Stimulated activated CD8-positive, alpha-beta memory T cell treated with anti-CD3 and anti-CD28 coated beads, Interleukin-4, amount 100 ng/mL, for 1 hour (primary cell): ENCODE measurements around the gene CTDP1.

Experiments used
- DNase-seq, 2 donors: peaks; one replicate each; pipeline ENCODE4 v3.0.0-alpha.2; 2020; ENCODE audit warnings: low read depth in 2 of 2, low spot score in 1 of 2

The CTDP1 gene

DNA sequence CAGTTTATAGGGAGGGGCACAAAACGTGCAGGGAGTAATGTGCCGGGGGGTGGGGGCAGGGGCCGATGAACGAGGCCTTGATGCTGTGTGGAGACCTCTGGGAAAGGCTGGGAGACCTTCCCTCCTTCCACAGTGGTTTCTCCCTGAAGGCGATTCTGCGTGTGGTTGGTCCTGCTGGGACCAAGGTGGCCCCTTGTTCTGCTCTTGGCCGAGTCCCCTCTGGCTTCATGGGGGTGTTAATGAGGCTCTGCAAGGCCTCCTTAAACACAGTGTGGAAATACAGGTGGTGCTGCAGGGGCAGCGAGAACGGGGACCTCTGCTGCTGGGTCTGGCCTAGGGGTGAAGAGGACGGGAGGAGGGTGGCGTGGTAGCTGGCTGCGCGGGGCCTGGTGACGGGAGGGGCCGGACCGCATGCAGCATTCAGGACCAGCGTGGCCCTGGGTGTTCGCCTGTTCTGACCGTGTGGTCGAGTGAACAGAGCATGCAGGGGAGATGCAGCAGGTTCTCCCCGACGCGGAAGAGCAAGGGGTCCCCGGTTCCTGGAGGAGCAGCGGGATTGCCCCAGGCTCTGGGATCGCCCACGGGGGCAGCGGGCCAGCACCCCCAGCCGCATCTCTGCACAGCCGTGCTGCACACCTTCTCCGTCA lies 76.0 kb downstream of the CTDP1 start:
- DNase-seq = no peak

DNA sequence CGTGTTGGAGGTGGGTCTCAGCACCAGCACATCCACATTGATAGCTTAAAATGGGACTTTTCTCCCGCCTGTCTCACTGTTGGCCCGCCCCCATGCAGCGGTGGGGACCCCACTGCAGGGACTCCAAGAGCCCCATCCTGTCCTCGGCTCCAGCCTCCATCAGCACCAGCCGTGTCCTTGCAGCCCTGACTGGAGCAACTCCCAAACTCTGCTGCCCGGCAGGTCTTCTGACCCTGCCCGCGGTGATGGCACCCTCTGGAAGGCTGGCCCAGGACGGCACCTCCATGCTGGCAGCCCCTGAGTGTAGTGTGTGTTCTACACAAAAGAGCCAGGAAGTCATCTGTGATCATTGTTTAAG lies 76.5 kb downstream of the CTDP1 start:
- DNase-seq = no peak

DNA sequence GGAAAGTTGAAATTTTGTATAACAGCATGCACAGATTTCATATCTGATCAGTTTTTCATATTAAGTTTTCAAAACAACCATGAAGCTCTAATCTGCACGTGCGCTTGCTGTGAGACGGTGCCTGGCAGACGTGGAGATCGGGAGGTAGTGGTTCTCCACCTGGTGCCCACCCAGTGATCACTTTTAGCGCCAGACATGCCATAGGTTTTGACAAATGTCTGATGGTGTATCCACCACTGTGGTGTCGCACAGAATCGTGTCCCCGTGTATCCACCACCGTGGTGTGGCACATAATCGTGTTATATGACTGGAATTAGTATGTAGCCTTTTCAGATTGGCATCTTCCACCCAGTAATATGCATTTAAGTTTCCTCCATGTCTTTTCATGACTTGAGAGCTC lies 77.2 kb downstream of the CTDP1 start:
- no peak for DNase-seq

DNA sequence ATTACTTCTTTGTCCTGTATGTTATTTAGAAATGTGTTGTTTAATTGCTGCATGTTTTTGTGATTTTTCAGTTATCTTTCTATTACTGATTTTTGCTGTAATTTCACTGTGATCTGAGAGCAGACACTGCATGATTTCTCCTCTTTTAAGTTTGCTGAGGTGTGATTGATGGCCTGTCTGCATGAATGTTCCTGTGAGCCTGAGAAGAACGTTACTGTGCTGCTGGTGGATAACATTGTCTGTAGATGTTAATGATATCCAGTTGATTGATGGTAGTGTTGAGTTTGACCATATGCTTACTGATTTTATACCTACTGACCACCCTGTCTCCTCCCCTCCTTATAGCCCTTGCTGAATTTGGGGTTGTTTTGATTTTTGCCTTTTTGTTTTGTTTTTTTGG lies 80.7 kb downstream of the CTDP1 start:
- DNase-seq = no peak

DNA sequence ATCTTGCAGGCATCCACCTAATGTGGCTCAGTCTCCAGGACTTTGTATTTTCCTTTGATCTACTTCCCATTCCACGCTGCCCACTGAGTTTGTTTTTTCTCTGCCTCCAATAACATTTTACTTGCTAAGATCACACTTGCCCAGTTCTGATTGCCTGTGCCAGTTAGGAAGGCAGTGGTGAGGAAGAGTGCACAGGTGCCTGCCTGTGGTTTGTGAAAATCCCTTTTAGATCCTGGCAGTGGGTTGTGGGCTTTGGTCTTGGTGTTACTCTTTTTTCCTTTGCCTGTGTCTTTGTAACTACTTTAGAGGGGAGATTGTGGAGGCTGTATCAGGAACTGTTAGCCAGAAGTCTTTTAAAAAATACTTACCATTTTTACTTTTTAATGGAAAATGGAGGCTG lies 81.3 kb downstream of the CTDP1 start:
- no peak for DNase-seq

DNA sequence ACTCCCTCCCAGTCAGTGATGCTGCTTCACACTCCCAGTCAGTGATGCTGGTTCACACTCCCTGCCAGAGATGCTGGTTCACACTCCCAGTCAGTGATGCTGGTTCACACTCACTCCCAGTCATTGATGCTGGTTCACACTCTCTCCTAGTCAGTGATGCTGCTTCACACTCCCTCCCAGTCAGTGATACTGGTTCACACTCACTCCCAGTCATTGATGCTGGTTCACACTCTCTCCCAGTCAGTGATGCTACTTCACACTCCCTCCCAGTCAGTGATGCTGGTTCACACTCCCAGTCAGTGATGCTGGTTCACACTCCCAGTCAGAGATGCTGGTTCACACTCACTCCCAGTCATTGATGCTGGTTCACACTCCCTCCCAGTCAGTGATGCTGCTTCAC lies 83.8 kb downstream of the CTDP1 start:
- no peak for DNase-seq

DNA sequence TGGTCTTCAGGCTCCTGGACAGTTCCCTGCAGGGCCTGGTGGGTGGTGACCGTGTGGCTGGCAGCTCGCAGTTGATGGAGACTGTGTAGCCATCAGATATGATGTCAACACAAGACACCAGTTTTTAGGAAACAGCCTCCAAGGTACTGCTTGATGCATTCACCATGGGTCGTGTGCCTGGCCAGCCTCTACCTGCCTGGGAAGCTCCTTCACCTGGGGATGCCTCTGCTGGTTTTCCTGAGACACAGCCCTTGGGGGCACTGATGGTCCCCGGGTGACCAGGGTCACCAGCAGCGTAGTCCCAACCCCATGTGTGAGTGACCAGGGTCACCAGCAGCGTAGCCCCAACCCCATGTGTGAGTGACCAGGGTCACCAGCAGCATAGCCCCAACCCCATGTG lies 84.5 kb downstream of the CTDP1 start:
- DNase-seq = no peak

DNA sequence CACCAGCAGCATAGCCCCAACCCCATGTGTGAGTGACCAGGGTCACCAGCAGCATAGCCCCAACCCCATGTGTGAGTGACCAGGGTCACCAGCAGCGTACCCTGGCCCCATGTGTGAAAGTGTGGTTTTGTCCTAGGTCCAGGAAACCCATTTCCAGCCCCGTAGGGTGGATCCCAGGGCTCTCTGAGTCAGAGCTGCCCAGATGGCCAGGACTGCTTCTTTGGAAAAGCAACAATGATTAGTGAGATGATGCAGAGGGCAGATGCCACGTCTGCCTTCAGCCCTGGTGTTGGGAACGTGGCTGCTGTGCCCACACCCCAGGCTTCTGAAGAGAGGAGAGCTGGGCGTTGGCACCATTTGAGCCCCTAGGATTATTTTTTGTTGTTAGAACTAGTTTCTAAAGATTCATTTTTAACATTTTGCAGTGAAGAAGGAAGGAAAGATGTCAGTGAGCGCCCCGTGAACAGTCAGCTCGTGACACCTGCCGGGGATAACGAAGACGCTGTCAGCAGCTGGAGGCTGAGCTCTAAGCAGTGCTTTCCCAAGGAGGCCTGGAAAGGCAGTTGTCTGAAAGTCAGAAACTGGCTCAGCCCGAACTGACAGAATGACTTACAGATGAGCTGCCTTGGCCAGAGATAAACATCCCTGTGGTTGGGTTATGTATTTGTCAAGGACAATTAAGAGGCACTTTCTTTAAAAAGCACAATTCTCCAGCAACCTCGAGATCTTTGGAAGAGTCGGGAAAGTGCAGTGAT lies 86.1 kb downstream of the CTDP1 start:
- no peak for DNase-seq

DNA sequence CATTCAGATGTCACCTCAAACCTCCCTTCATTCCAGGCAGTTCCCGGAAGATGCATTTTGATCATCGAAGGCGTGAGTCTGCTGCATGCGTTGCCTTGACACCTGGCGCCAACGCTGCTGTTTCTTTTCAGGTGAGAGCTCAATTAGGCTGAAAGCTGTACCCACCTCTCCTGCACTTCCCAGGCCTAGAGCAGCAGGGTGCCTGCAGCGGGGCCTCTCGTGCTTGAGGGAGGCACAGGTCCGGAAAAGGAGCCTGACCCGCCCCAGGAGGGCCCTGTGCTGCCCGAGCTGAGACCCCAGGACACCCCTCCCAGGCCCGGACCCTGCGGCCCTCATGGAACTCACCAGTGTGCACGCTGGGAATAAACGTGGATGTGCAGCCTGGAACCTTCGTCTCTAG lies 86.7 kb downstream of the CTDP1 start:
- DNase-seq = no peak

DNA sequence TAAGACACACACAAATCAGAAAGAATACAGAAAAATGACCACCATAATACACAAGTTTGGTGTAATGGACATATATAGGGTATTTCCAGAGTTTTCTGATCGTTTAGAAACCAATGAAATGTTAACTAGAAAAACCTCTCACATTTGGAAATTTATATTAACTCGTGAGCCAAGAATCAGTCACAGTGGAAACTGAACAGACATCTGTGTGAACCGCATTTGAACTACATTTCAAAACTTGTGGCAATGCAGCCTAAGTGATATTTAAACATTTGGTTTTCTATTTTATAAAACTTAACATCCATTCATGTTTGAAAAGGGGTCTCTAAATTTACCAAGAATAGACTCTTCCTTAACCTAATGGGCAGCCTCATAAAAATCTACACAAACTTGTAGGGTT lies 89.1 kb downstream of the CTDP1 start:
- DNase-seq = no peak

DNA sequence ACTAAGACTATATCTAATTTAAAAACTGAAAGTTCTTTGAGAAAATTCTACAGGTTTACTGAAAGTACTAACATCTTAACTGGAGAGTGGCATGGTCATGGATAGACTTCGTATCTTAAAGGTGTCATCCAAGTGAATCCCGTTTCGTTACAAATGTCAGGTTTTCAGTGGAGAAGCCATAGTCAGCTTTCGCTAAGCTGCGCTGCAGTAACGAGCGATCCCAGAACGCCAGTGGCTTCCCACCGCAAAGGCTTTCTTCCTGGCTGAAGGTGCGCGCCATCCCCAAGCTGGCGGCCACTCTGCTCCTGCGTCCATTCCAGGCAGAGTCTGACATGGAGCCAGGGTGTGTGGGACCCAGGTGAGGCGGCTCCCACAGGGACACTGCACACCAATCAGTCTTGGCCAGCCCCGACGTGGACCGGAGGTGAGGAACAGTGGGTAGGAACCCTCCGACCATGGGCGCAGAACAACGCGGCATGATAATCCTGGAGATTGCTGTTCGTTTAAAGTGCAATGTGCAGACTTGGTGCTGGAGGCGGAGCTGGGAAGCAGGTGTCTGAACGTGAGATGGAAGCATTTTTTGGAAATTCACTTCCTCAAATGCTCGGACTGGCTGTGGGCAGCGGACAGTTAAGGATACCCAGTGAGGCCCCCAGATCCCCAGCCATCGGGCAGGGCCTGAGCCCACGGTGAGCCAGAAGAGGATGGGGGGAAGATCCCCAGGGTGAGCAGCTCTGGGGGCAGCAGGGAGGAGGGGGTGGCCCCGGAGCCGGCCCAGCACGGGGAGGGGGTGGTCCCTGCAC lies 90.3 kb downstream of the CTDP1 start:
- DNase-seq = no peak

DNA sequence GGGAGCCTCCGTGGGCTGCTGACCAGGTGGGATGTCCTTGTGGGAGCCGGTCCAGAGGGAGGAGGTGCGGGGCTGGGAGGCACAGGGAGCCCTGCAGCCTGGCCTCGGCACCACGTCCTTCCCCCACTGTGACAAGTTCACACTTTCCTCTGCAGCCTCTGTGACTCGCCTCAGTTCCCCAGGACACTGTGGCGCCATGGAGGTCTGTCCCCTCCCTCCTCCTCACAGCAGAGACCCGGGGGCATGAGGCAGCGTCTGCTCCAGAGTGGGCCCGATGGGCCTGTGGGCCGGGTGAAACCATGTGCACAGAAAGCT lies 90.9 kb downstream of the CTDP1 start:
- no peak for DNase-seq

DNA sequence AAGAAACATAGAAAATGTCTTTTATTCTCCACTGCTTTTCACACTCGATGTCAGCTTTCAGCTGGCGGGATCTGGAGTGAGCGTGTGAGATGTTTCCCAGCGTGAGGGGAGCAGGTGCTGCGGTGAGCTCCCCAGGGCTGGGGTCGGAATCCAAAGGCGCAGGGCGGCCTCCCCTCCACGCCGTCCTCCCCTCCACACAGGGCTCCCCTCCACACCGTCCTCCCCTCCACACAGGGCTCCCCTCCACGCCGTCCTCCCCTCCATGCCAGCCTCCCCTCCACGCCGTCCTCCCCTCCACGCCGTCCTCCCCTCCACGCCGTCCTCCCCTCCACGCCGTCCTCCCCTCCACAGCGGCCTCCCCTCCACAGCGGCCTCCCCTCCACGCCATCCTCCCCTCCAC lies 91.2 kb downstream of the CTDP1 start:
- DNase-seq = no peak

DNA sequence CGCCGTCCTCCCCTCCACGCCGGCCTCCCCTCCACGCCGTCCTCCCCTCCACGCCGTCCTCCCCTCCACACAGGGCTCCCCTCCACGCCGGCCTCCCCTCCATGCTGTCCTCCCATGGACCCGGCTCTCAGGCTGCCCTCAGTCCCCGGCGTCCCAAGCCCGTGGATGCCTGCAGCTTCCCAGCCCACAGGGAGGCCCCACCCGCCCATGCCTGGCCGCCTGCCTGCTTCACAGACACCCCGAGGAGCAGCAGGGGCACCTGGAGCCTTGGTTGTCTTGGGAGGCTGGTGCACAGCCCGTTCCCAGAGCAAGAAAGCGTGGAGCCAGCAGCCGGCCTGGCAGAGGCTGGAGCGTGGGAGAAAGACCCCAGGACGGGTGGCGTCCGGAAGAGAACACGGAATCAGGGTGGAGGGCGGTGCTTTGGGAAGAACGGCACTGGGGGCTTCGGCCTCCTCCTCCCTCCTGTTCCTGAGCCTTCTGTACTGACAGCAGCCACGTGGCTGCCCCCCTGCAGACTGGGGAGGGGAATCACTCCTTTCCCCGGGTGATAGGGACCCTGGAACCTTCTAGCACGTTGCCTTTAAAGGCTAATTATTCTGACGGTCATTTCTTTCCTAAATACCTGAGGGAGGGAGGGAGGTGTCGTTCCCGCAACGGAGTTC lies 92.0 kb downstream of the CTDP1 start:
- no peak for DNase-seq

DNA sequence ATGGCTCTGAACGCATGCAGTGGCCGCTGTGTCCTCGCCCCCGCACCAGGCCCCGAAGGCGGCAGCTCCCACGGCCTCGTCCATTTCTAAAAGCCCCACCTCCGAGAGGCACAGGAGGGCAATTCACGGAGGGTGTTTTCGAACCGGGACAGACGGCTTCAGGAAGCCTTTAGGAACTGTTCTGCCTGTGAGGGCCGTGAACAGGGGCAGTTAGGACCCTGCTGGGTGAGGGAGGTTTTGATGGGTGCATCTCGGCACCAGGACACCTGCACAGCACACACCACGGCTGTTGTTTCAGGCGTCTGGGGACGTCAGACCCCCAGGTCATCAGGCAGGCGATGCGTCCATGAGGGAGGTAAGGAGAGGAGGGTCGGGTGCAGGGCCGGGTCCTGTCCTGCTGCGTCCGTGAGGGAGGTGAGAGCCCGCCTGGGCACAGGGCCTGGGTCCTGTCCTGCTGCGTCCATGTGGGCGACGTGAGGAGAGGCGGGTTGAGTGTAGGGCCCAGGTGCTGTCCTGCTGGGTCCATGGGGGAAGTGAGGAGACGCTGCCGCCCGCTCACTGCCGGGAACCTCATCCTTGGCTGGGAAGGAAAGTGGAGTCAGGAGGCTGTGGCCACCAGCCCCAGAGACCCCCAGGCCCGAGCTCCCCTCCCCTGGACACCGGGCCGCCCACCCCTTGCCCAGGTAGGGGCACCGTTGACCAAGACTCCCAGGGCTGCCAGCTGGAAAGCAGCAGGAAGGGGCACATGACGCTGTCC lies 92.7 kb downstream of the CTDP1 start:
- no peak for DNase-seq

DNA sequence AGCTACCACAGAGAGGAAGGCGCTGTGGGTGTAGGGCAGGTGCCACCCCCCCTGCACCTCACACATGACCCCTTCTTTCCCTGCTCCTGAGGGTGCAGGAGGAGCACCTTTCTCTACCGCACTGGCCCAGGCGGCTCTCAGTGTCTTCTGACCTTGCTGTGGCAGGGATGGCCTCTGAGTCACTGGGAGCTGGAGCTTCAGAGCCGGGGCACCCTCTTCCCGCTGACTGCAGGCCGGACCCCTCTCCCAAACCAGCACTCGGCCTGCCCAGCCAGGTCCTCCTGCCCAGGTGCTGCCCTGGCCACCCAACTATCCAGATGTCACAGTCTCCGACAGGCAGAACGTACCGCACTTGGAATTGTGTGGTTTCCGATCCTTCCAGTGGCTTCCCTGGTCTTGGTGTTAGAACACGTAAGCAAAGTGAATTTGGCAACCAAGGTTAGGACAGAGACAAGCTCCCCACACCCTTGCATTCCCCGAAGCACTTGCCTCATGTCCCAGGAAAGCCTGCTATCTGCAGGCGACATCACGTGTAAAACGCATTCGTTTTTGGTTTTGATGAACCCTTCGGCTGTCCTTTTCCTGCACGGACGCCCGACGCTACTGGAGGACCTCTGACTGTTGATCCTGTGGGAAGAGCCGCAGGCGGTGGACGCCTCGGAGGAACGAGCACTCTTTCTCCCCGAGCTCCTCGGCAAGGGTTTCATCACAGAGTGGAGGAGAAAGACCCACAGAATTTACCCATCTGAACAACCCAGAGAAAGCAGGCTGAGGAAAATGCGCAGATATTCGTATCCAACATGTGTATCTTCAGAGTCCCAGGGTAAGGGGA lies 93.5 kb downstream of the CTDP1 start:
- no peak for DNase-seq

DNA sequence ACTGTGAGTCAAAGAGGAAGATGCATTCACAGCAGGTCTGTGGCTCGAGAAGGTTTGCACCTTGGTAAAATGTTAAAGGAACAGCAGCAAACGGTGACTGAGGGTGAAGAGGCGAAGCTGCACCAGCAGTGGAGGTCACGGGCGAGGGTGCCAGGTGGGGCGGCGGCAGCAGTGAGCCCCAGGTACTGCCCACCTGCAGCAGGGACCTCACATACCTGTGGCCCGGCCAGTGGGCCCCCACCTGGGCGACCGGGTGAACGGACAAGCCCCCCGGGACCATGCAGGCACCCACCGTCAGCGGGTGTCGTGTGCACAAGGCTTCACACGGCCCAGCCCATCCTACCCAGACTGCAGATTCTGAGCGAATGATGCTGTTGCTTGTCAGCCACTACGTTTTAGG lies 94.5 kb downstream of the CTDP1 start:
- DNase-seq = no peak

DNA sequence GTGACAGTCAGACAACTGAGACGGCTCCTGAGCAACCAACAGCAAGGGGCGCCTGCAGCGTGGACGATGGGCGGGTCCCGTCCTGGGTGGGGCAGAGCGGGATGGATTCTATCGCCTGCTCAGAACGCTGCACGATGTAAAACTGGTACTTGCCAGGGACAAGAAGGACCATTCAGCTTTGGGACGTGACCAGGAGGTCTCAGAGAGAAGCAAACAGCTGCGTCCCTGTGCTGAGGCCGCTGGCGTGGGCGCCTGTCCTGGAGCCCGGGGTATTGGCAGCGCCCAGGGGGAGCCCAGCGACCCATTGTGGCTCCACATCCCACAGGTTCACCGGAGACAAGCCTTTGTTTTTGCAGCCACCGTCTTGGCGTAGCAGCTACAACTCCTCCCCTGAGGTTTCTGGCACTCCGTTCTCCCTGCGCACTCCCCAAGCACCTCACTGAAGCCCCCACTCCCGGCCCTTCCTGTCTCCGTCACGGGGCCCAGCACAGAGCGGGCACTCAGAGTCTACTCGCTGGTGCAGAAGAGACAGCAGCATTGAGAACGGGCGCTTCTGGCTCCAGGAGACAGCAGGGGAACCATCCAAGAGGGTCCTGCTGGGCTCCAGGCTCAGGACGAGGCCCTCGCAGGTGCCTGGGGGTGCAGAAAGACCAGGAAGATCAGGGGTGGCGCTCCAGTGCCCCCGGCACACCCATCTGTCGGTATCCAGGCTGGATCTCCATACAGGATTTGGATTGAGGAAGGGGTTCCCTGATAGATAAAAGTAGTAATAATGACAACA lies 96.0 kb downstream of the CTDP1 start:
- DNase-seq = no peak

DNA sequence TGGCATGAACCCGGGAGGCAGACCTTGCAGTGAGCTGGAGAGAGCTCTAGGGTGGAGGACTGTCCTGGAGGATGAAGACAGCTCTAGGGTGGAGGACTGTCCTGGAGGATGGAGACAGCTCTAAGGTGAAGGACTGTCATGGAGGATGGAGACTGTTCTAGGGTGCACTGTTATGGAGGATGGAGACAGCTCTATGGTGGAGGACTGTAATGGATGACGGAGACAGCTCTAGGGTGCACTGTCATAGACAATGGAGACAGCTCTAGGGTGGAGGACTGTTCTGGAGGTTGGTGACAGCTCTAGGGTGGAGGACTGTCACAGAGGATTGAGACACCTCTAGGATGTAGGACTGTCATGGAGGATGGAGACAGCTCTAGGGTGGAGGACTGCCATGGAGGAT lies 97.1 kb downstream of the CTDP1 start:
- no peak for DNase-seq
